ENCODE data around the gene SMIM22. TPM values are rescaled to one million over a fixed set of nuclear protein-coding genes. Genes with fewer than 3 reads are reported as not detected.

The SMIM22 gene
- total RNA-seq, 1 experiment from 2014 or later = not detected

DNA sequence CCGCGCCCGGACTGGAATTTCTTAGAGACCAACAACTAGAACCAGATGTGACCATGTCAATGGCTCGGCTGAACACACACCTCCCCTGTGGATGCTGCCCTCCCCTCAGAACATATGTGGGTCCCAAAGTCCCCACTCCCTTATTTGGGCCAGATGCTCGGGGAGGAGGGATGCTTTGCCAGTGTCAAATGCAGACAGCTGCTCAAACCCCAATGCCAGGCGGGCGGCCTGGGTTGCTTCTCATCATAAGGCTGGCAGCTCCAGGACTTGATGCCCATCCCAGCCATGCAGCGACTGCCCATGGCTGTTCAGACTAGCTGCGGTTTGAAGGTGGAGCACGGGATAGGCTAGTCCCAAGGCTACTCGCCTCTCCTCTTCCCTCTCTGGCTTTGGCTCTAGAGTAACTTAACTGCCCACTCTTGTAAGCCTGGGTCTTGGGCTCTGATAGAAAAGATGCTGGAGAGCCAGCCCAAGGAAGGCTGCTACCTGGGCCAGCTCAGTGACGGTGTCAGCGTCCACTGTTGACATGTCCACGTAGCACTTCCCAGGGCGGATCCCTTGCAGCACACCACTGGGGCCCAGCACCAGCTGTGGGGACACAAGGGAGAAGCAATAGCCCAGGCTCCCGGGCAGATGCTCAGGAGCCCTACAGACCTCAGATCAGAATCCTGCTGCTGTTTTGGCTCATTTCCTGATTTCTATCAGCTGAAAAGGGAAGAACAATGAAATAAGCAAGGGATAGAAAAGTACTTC is 18.3 kb downstream of the SMIM22 start:
- H3K4me3 ChIP-seq (ENCODE audit: insufficient read depth, low read depth, low read length) = no peak overlapping the region
- peaks cover 28% of the 10 kb centered on the region for H3K36me3 ChIP-seq (replicated peaks; ENCODE audit: control insufficient read depth, insufficient read depth, low read length)
- no peaks in the 10 kb centered on the region for H3K27me3 ChIP-seq (ENCODE audit: control insufficient read depth, insufficient read depth, low read length)
- DNase-seq = no peak

- Histone ChIP-seq H3K27me3 (ENCODE audit: control insufficient read depth, insufficient read depth, low read length) (no peaks in the 10 kb centered on the region), H3K4me3 (ENCODE audit: insufficient read depth, low read depth, low read length) (no peak overlapping the region), H3K36me3 (replicated peaks; ENCODE audit: control insufficient read depth, insufficient read depth, low read length) (peaks cover 28% of the 10 kb centered on the region)
- no peak for DNase-seq
Measured at GRCh38 chr16:4814046-4814445, 18.9 kb downstream of the SMIM22 start.

DNA sequence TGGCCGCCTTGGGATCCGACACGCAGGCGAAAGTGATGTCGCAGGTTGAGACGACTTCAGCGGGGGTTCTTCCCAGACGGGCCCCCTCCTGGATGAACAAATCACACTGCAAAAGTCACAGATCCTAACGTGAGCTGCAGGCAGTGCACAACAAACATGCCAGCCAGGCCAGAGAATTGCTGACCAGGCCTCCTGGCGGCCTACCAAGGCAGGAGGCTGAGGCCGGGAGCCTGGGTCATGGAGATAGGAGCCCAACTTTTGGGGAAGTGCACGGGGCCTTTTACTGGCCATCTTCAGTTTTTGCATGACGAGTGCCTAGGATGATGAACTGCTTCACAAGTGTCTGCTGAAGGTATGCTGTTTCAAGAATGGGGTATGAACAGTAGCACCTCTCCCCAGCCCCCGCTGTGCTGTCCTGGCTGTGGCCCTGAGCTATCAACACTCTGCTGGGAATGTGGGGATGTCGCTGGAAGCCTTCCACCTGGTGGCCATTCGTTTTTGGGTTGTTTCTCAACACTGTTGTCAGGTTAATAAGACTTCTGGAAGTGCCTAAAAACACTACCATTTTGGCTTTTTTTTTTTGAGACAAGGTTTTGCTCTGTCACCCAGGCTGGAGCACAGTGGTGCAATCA is 19.5 kb downstream of the SMIM22 start:
- Histone ChIP-seq H3K36me3 (replicated peaks; ENCODE audit: control insufficient read depth, insufficient read depth, low read length) (peaks cover 28% of the 10 kb centered on the region), H3K27me3 (ENCODE audit: control insufficient read depth, insufficient read depth, low read length) (no peaks in the 10 kb centered on the region), H3K4me3 (ENCODE audit: insufficient read depth, low read depth, low read length) (no peak overlapping the region)
- DNase-seq = peak; percentile 65

DNA sequence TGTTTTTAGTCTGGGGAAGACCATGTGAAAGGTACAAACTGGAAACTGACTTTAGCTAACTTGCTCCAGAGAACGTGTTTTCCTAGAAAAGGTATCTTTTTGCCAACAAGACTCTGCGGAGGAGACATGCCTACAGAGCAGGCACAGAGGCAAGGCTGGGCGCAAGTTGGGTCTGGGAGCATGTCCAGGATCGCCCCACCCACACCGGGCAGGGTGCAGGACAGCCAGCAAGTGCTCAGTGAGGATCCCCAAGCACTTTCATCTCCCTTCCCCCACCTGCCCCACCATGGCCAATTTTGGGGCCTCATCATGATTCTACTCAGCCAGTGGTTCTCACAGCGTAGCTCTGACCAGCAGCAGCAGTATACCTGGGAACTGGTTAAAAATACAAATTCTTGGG is 25.5 kb downstream of the SMIM22 start:
- Histone ChIP-seq H3K36me3 (replicated peaks; ENCODE audit: control insufficient read depth, insufficient read depth, low read length) (peaks cover 20% of the 10 kb centered on the region), H3K27me3 (ENCODE audit: control insufficient read depth, insufficient read depth, low read length) (no peaks in the 10 kb centered on the region), H3K4me3 (ENCODE audit: insufficient read depth, low read depth, low read length) (no peak overlapping the region)
- DNase-seq = no peak

- H3K4me3 ChIP-seq (ENCODE audit: insufficient read depth, low read depth, low read length) = no peak overlapping the region
- H3K27me3 ChIP-seq (ENCODE audit: control insufficient read depth, insufficient read depth, low read length) = no peaks in the 10 kb centered on the region
- no peak for DNase-seq
- H3K36me3 ChIP-seq (replicated peaks; ENCODE audit: control insufficient read depth, insufficient read depth, low read length) = peaks cover 35% of the 10 kb centered on the region
Measured at GRCh38 chr16:4825196-4825595, 30.0 kb downstream of the SMIM22 start.

DNA sequence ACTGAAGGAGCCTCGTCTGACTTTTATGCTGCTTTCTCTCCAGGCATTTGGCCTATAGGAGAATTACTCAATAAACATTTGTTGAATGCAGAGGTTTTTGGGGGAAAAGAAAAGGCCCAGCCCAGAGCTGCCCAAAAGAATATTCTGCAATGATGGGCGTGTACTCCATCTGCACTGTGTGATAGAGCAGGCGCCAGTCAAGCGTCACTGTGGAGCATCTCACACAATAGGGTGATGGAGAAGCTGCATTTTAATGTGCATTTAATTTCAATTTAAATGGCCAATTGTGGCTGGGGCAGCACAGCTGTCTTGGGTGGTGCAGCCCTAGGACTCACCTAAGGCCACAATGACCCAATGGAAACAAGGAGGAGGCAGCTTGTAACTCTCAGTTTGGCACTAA is 31.4 kb downstream of the SMIM22 start:
- DNase-seq = no peak
- no peaks in the 10 kb centered on the region for H3K27me3 ChIP-seq (ENCODE audit: control insufficient read depth, insufficient read depth, low read length)
- H3K36me3 ChIP-seq (replicated peaks; ENCODE audit: control insufficient read depth, insufficient read depth, low read length) = peaks cover 46% of the 10 kb centered on the region
- no peak overlapping the region for H3K4me3 ChIP-seq (ENCODE audit: insufficient read depth, low read depth, low read length)

- Histone ChIP-seq H3K36me3 (replicated peaks; ENCODE audit: control insufficient read depth, insufficient read depth, low read length) (peaks cover 46% of the 10 kb centered on the region), H3K4me3 (ENCODE audit: insufficient read depth, low read depth, low read length) (no peak overlapping the region), H3K27me3 (ENCODE audit: control insufficient read depth, insufficient read depth, low read length) (no peaks in the 10 kb centered on the region)
- no peak for DNase-seq
Measured at GRCh38 chr16:4826980-4827379, 31.8 kb downstream of the SMIM22 start.

DNA sequence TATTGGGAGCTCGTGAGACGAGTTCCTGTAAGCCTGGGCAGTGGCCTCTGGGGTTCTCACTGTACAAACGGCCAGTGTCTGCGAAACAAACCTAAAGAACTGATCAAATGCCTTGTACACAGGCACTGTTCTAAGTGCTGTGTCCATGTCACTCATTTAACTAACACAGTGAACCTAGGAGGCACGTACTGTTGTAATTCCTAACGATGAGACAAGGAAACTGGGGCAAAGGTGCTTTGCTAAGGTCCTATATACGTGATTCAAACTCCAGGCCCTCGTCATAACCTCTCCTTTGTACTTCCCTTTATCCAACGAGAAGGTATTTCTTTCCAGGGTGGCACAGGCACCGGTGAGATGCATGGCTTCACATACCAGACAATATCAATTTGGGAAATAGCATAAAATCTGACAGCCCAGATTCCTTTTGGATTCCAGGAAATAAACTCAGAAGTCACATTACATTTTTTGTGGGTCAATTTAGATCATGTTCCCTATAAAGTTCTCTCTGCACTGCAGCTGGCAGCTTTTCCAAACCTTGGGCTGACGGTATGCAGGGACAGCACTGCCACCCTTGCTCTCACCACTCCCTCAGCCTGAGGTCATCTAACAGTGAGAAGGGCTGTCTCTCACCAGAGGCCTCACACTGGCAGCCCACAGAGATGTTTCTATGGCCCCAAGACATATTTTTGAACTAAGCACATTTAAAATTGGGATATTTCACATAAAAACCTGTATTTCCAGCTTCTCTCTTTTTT is 33.6 kb downstream of the SMIM22 start:
- H3K27me3 ChIP-seq (ENCODE audit: control insufficient read depth, insufficient read depth, low read length) = no peaks in the 10 kb centered on the region
- H3K36me3 ChIP-seq (replicated peaks; ENCODE audit: control insufficient read depth, insufficient read depth, low read length) = peaks cover 53% of the 10 kb centered on the region
- H3K4me3 ChIP-seq (ENCODE audit: insufficient read depth, low read depth, low read length) = no peak overlapping the region
- DNase-seq = no peak

GRCh38 chr16:4830408-4830807 is 35.2 kb downstream of the SMIM22 start:
- peaks cover 49% of the 10 kb centered on the region for H3K36me3 ChIP-seq (replicated peaks; ENCODE audit: control insufficient read depth, insufficient read depth, low read length)
- no peaks in the 10 kb centered on the region for H3K27me3 ChIP-seq (ENCODE audit: control insufficient read depth, insufficient read depth, low read length)
- no peak overlapping the region for H3K4me3 ChIP-seq (ENCODE audit: insufficient read depth, low read depth, low read length)
- DNase-seq = no peak

- no peak for DNase-seq
- no peaks in the 10 kb centered on the region for H3K27me3 ChIP-seq (ENCODE audit: control insufficient read depth, insufficient read depth, low read length)
- H3K36me3 ChIP-seq (replicated peaks; ENCODE audit: control insufficient read depth, insufficient read depth, low read length) = peaks cover 48% of the 10 kb centered on the region
- H3K4me3 ChIP-seq (ENCODE audit: insufficient read depth, low read depth, low read length) = no peak overlapping the region
Measured at GRCh38 chr16:4831616-4832015, 36.4 kb downstream of the SMIM22 start.

DNA sequence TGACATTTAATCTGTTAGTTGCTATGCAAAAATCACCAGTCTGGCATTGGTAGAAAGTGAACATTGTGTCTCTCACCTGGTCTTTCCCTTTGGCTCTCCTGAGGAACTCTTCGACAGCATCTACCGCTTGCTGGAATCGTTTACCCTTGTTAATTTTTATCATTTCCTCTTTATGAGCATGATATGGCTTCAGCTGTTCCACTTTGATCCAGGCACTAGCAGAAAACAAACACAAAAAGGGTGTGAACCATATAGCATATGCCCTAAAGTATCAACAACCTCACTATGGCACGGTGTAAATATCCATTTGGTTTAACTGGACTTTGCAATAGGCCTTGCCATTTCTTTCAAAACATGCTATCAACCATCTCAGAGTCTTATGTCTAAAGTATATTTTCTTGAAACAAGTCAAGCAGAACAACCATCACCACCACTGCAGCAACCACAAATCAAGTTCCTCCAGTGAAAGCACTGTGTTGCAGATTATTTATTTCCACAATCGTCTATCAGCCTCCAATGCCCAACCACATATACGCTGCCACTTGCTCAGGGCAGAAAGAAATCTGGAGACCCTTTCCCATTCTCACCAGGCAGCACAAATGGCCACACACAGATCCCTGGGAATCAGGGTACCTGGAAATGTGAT is 37.7 kb downstream of the SMIM22 start:
- DNase-seq = no peak
- H3K27me3 ChIP-seq (ENCODE audit: control insufficient read depth, insufficient read depth, low read length) = no peaks in the 10 kb centered on the region
- peaks cover 44% of the 10 kb centered on the region for H3K36me3 ChIP-seq (replicated peaks; ENCODE audit: control insufficient read depth, insufficient read depth, low read length)
- no peak overlapping the region for H3K4me3 ChIP-seq (ENCODE audit: insufficient read depth, low read depth, low read length)

DNA sequence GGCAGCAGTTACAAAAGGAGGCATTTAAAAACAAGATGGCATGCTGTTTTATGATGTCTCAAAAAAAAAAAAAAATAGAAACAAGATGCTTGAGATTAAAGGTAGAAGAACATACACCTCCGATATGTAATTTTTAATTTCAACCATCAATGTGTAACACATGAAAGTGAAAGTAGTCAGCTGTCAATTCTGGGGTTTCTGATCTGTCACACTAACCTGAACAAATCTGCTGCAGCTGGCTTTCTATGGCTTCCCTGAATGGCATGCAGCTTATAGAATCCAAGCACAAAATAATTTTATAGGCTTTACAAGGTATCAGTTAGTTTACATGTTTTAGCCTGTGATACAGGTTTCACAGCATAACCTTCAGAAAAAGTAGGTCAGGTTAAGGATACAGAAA is 38.4 kb downstream of the SMIM22 start:
- Histone ChIP-seq H3K27me3 (ENCODE audit: control insufficient read depth, insufficient read depth, low read length) (no peaks in the 10 kb centered on the region), H3K36me3 (replicated peaks; ENCODE audit: control insufficient read depth, insufficient read depth, low read length) (peaks cover 43% of the 10 kb centered on the region), H3K4me3 (ENCODE audit: insufficient read depth, low read depth, low read length) (no peak overlapping the region)
- no peak for DNase-seq

- Histone ChIP-seq H3K36me3 (replicated peaks; ENCODE audit: control insufficient read depth, insufficient read depth, low read length) (peaks cover 33% of the 10 kb centered on the region), H3K27me3 (ENCODE audit: control insufficient read depth, insufficient read depth, low read length) (no peaks in the 10 kb centered on the region), H3K4me3 (ENCODE audit: insufficient read depth, low read depth, low read length) (no peak overlapping the region)
- no peak for DNase-seq
Measured at GRCh38 chr16:4836727-4837126, 41.6 kb downstream of the SMIM22 start.

DNA sequence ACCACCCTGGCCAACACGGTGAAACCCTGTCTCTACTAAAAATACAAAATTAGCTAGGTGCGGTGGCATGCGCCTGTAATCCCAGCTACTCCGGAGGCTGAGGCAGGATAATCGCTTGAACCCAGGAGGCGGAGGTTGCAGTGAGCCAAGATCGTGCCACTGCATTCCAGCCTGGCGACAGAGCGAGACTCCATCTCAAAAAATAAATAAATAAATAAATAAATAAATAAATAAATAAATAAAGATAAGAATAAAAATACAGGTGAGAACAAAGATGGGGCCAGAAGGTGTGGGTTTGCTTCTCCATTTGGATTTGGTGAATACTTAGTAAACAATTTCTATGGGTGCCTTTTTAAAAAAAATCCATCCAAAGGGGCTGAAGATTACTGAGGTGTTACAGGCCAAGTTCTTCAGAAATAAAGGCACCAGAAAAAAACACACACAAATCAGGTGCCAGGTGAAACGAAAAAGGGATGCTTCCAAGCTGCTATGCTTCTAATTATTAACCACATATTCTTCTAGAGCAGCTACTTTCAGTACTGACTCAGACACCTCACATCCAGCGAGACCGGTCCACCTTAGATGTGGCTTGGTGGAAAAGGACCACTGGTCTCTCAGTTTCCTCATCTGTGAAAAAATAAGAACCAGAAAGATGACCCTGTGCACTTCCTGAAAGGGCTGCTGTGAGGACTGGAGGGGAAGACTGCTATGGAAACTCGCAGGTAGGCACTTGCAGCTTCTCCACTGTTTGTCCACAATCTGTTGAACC is 42.7 kb downstream of the SMIM22 start:
- H3K36me3 ChIP-seq (replicated peaks; ENCODE audit: control insufficient read depth, insufficient read depth, low read length) = peaks cover 26% of the 10 kb centered on the region
- no peak for DNase-seq
- H3K4me3 ChIP-seq (ENCODE audit: insufficient read depth, low read depth, low read length) = no peak overlapping the region
- no peaks in the 10 kb centered on the region for H3K27me3 ChIP-seq (ENCODE audit: control insufficient read depth, insufficient read depth, low read length)

Measured in H7 (cell line).